ENCODE data around the gene NADSYN1.

DNA sequence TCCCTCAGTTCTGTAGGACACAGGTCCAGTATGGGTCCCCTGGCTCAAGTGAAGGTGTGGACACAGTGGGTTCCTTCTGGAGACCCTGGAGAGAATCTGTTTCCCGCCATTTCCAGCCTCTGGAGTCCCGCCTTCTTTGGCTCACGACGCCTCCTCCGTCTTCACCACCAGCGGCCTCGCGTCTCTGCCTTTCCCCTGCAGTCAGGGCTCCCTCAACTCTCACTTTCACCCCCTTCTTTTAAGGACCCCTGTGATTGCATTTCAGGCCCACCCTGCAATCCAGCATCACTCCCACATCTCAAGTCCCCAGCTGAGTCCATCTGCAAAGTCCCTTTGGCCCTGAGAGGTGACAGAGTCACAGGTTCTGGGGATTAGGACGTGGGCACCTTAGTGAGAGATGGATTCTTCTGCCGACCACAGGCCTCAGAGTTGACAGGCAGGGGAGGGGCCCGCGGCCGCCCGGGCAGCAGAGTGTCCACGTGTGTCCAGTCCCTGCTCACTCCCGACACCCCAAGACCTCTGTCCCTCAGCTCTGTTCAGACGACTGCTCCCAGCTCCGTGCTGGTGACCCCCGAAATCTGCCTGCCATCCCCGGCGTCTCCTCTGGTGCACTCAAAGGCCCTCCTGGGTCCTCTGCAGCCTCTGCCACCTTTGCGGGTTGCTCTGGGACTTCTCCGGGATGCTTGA, 37.2 kb downstream of the NADSYN1 start:
- TF ChIP-seq, protein P1, sequence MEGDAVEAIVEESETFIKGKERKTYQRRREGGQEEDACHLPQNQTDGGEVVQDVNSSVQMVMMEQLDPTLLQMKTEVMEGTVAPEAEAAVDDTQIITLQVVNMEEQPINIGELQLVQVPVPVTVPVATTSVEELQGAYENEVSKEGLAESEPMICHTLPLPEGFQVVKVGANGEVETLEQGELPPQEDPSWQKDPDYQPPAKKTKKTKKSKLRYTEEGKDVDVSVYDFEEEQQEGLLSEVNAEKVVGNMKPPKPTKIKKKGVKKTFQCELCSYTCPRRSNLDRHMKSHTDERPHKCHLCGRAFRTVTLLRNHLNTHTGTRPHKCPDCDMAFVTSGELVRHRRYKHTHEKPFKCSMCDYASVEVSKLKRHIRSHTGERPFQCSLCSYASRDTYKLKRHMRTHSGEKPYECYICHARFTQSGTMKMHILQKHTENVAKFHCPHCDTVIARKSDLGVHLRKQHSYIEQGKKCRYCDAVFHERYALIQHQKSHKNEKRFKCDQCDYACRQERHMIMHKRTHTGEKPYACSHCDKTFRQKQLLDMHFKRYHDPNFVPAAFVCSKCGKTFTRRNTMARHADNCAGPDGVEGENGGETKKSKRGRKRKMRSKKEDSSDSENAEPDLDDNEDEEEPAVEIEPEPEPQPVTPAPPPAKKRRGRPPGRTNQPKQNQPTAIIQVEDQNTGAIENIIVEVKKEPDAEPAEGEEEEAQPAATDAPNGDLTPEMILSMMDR (IDR thresholded peaks at IDR 0.05; ENCODE audit: borderline replicate concordance, extremely low read depth, low read length, poor library complexity, severe bottlenecking), result no peak
- TF ChIP-seq EZH2 (IDR thresholded peaks at IDR 0.05; ENCODE audit: borderline replicate concordance, low read depth, low read length, severe bottlenecking), result no peak

Data from DND-41 (cell line).